Ammon's horn (tissue), 1 donor: ENCODE data around the gene DNAJB8.

Source experiments
- DNase-seq: peaks from one replicate; pipeline ENCODE4 v3.0.0-alpha.2; 2016; ENCODE audit warnings: low spot score

Gene DNAJB8

DNA sequence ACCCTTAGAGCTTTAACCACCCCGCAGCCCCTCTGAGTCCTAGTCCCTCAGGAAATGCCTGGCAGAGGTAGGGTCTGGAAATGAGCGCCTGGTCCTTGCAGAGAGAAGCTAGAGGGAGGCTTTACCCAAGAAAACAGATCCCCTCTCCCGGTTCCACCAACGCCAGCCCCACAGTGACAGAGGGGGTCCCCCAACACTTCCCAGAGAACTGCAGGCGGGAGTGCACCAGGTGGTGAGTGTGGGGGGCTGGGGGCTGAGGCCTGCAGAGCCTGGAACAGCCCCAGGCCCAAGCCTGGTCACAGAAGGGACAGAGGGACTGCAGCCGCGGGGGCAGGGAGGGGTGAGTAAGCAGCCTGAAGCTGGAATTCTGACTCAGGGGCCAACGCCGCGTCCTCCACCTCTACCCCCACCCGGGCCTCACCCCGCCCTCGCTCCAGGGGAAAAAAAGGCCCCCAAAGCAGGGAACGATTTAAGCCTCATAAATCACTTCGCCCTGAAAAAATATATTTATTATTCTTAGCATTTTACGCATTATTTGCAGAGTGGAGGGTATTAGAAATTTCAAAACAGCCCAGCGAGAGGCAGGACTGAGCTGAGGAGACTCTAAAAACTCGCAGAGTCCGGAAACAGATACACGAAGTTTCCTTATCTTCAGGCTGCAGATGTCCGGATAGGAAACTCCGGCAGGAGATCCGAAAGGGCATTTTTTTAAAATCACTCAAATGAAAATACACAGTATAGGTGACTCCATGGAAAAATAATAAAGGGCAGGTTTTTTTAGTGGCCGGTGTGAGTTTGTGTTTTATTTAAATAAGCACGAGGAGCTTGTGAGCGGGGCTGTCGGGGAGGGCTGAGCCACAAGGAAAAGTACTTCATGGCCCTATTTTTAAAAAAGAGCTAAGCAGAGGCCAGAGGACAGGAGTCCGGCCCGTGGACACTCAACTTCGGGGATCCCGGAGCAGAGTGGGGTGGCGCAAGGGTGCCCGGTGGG, 16.3 kb upstream of the DNAJB8 start:
- no peak for DNase-seq

DNA sequence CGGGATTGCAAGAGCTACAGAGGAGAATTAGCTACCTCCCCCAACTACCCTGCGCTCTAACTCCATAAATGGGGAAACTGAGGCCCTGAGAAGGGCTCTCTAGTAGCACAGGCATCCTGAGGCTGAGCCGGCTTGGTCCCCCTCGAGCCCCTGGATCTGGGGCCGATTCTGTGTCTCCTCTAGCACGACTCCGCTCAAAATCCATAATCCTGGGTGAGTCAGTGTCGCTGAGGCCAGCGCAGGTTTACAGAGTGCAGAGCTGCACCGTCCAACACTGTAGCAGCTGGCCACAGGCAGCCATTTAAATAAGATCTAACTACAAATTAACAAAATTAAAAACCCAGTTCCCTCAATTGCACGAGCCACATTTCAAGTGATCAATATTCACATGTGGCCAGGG, 15.5 kb upstream of the DNAJB8 start:
- DNase-seq: no peak

DNA sequence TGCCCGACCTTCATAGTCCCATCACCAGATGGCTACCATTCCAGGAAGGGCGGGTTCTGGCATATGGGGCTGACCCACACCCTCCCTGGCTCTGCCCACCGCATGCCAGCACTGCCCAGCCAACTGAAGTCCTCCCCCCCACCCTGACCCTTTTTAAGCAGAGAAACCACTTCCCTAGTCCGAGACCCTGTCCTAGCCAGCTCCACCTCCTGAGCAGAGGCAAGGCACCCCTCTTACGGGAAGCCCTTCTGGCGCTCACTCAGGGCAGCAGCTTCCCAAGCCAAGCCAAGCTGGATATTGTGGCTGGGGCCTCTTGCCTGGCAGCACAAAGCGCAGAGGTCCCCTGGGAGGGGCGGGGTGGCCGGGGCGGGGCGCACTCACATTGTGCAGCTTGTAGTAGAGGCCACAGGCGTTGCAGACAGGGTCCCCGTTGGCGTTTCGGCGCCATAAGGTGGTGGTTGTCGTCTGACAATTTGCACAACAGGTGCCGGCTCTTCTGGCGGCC, 14.8 kb upstream of the DNAJB8 start:
- DNase-seq: no peak

DNA sequence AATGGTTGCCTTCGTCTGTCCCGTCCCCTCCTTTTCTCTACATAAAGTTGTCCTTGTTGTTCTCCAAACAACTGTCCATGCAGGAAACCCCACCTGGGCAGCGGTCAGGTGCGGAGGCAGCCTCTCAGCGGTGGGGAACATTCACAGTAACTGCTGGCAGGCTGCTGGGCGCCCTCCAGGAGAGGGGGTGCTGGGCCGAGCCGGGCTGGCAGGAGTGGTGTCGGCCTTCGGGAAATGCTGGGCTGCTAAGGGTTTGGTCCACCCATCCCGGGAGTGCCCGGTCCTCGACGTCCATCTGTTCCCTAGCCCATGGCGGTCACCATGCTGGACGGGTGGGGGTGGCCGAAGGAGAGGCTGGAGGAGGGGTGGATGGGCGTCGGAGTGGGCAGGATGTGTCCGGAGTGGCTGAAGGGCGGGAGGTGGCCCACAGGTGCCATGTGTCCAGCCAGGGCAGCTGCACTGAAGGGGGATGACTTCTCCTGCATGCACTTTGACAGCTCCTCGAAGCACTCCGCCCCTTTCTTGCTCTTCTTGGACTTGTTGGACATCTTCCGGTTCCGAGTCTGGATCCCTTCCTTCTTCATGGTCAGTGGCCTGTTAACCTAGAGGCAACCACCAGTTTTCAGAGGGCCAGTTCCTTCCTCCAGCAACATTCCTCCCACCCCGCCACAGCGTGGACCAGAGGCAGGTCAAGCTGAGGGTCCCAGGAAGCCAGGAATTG, 14.2 kb upstream of the DNAJB8 start:
- DNase-seq: no peak

DNA sequence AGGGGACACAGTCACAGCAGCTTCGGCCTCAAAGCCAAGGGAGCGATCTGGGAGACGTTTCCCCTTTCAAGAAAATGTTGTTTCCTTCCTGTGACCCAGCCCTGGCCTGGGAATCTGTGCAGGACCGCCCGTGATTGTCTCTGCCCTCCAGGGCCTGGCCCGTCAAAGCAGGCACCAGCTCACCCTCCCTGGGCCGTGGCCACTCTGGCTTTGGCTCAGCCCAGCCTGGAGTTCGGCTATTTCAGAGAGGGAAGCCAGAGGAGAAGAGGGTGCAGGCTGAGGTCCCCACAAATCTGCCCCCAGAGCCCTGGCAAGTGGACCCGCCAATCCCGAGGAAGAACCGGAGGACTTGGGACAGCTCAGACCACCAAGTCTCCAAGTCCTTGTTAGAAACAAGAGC, 13.6 kb upstream of the DNAJB8 start:
- no peak for DNase-seq

DNA sequence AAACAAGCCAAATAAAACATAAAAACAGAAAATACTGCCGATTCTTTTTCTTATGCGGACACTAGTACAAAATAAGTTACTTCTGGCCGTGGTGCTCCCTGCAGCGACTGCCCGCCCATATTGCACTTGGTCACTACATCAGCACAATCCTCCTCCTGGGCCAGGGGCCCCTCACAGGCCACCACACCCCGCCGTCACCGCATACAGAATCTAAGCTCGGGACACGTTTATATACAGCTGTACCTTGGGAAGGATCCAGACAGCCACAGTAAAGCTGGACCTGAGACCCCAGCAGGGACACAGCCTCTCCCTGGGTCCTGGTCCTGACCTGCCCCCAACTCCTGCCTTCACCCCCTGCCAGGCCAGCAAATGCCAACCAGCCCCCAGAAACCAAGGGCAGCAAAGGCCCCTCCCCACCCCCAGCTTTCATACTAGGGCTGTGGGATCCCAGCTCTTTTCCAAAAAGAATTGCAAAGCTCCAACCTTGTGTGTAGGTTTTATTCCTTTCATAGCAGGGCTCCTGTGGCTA, 12.9 kb upstream of the DNAJB8 start:
- DNase-seq: no peak

DNA sequence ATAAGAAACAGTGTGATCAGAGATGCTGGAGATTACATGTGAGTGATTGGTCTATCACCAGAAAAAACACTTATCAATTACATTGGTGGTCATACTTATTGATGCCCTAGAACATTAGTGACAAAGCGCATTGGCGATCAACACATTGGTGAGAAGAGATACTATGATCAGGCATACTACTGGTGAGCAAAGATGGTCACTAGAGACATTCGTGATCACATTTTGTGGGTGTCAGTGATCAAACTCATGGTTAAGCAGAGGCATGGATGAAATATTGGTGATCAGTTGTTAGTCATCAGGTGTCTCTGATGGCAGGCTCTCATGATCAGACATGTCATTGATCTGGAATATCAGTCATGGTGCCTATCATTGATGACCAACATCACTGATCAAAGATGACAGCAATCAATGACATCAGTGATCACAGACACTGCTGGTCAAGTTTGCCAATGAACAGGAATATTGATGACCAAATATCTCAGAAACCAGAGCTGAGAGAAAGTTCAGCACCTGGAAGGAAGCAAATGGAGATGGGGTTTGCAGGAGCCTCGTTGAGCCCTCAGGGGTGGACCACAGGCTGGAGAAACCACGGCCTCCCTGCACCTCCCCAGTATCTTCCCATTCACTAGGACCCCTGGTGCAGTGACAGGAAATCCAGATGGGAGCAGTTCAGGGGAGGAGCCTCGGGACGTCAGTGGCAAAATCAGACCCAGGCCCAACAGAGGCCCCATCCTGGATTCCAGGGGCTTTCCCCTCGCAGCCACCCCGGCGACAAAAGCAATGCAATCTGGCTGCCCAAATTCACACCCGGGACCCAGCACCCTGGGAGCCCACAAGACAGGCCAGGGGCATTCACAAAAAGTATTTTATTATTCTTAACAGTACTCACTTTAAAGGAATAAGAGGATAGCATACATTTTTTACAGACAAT, 12.2 kb upstream of the DNAJB8 start:
- DNase-seq: no peak

DNA sequence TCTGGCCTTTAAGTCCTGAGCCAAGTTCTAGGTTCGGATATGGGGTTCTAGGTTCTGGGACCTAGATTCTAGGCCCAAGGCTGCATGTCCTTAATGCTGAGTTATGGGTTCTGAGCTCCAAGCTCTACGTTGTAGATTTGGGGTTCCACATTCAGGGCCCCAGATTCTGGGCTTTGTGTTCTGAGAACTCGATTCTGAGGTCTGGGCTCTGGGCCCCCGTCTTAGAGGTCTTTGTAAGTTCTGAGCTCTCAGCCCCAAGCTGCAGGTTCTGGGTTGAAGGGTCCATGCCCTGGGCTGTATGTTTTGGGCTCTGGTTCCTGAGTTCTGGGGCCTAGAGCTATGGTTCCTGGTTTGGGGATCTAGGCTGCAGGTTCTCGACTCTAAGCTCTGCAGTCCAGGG, 10.0 kb upstream of the DNAJB8 start:
- no peak for DNase-seq

DNA sequence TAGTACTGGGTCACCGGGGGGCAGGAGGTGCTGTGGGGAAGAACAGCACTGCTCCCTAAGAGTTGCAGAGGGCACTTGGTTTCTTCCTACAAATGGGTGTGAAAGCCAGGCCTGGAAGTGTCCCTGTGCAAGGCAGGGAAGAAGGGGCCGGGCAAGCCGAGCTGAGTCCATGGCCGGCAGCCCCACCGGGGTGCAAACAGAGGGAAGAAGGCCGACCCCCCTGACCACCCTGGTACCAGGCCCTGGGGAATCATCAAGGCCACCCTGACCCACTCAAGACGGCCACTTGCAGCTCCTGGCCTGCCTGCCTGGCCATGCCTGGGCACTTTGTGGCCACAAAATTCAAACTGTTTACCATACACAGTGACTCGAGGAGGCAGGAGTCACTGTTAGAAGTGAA, 8.7 kb upstream of the DNAJB8 start:
- DNase-seq: no peak

DNA sequence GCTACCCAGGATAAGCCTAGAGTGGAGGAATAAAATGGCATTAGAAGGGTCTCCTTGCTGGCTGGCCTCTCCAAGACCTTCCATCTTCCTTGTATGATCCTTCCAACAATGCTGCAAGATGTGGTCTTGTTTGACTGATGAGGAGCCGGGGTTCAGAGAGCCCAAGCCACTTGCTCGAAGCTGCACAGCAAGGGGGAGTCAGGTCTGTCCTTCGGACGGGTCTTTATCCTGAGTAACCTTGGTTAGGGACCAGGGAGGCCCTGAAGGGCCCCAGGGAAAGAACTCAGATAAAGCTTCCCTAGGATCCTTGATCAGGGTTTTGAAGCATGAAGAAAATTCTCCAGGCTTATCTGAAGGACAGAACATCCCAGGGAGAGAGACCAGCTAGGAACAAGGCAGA, 7.0 kb upstream of the DNAJB8 start:
- DNase-seq: no peak

DNA sequence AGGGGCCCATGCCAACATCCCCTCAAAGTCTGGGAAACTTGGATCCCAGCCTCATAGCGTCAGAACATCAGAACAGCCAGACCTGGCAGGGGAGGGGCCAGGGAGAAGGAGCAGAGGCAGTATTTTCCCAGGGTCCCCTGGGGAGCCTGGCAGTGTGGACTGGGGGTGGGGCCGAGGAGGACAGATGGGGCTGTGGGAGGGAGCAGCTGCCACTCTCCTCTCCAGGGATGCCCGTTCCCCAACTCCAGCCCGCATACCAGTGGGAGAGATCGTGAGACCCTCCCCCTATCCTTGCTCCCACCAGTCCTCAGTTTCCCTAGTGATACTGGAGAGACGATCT, 6.5 kb upstream of the DNAJB8 start:
- no peak for DNase-seq

DNA sequence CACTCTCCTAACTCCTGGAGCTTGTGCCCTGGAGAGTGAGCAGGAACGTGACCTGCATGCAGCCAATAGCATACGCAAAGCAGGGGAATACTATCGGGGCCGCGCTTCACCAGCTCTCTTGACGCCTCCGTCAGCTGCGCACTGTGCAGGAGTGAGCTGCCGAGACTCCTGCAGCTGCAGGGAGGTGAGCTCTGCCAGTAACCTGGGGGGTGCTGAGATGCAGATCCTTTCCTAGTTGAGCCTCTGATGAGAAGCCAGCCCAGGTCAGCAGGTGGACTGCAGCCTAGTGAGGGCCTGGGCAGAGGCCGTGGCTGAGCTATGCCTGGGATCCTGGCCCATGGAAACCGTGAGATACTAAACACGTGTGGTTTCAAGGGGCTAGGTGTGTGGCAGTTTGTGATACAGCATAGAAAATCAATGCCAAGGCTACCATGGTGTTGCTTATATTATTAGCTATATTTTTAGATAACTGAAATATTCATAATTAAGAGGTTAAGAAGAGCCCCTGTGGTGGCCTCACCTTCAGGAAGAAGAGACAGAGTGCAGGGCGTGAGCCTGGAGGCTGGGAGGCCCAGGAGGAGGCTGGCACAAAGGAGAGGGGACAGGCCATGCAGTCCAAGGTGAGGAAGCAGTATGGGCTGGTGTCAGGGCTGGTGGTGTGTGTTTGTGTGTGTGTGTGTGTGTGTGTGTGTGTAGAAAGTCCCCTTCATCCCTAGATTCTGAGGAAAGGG, 5.9 kb upstream of the DNAJB8 start:
- DNase-seq: no peak

DNA sequence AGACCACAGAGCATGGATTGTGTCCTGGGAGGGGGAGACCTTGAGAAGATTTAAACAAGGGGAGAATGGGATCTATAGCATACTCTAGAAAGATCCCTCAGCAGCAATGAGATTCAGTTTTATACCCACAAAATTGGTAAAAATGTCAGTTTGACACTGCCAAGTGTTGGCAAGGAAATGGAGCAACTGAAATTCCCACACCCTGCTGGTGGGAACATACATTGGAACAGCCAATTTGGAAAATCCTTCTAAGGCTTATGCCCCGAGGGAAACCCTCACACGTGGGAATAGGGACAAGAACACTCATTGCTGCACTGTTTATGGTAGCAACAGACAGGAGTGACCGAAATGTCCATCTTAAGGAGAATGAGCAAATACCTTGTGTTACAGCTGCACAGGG, 5.0 kb upstream of the DNAJB8 start:
- no peak for DNase-seq

DNA sequence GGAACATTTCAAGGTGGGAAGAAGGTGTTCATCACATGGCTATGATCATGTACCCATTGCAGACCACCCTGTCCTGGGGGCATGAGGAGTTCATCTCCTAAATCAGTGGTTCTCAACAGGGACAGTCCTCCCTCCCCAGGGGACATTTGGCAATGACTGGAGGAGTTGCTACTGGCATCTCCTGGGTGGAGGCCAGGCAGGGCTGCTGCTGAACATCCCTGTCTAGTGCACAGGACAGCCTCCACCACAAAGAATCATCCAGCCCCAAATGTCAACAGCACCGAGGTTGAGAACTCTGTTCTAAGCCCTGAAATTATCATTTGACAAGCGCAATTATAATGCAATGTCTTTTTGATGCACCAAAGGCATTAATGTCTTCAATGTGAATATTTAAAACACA, 4.4 kb upstream of the DNAJB8 start:
- DNase-seq: no peak

DNA sequence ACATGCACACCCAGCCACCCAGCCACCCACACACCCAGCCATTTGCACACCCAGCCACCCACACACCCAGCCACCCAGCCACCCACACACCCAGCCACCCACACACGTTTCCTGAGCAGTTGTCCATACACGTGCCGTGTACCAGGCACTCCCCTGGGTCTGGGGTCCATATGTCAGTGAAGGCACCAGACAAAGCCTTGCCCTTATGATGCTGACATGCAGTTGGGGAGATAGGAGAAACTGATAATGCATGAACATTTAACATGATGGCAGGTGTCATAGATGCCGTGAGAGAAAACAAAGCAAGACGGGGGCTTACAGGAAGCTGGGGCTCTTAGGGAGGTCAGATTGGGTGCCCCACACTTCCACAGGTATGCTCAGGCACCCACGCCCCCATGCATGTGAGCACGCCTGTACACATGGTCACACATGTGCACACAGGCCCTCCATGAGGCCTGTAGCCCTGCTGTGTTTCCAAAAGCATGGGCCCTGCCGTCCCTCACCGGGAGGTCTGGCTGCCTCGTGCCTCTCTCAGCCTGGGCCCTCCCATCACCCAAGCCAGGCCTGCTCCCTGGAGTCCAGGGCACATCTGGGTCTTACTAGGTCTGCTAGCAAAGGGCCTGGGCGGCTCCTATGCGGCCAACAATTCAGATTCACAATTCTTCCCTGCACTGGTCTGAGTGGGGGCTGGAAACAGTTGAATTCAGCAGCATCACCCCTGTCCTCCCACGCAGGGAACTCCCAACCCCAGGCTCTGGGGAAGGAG, 3.6 kb upstream of the DNAJB8 start:
- DNase-seq: no peak

DNA sequence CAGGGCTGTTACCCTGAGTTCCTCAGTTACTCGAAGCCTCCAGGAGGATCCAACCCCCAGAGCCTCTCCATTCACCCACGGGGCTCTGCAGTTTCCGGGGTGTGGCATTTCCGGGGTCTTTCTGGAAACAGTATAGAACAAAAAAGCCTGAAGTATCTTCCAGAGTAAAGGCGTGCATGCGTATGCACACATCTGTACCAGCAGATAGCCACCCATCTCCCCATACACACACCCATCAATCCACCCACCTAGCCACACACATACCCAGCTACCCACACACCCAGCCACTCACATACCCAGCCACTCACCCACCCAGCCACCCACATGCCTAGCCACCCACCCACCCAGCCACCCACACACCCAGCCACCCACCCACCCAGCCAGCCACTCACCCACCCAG, 2.9 kb upstream of the DNAJB8 start:
- no peak for DNase-seq

DNA sequence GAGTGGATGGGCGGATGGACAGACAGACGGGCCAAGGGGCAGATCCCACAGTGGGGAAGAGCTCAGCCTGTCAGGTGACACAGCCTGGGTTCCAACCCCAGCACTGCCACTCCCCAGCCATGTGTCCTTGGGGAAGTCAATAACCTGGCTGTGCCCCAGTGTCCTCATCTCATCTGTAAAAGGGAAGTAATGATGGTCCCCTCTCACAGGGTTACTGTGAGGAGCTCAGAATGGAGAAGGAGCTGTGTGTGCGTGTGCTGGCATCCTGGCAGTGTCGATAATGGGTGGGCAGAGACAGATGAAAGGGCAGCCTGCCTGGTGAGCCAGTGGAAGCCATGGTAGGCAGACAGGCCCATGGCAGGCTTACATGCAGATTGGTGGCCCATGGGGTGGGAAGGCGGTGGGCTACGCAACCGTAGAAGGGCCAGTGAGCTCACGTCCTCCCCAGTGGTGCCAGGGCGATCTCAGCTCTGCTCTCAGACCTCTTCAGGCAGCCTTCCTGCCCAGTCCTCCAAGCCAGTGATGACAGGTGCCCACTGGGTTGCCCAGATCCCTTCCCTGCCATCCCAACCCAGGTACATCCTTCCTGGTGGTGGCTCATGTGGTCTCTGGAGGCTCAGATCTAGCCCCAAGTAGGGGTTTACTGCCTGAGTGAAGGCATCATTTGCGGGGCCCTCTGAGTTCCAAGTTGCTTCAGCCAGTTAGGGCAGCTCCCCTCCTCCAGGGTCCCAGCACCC, 2.3 kb upstream of the DNAJB8 start:
- DNase-seq: no peak

DNA sequence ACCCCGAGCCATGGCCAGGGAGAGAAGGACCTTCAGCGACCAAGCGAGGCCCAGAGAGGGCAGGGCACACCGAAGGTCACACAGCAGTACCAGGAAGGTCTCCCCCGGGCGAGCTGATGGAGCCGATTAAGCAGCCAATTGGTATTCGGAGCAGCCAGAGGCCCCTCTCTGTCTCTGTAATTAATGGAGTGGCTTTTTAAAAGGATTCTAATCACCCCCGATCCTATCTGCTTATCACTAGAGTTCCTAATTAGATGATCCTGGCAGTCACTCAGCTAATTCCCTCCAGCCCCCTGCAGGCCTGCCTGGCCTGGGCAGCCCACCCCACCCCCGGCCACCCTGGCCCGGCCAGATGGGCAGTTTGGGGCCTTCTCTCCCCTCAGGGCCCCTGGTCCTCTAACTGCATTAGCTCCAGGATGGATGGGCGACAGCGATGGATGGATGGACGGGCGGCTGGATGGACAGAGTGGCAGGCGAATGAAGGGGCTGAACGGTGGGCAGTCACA, 1.6 kb upstream of the DNAJB8 start:
- DNase-seq: no peak

DNA sequence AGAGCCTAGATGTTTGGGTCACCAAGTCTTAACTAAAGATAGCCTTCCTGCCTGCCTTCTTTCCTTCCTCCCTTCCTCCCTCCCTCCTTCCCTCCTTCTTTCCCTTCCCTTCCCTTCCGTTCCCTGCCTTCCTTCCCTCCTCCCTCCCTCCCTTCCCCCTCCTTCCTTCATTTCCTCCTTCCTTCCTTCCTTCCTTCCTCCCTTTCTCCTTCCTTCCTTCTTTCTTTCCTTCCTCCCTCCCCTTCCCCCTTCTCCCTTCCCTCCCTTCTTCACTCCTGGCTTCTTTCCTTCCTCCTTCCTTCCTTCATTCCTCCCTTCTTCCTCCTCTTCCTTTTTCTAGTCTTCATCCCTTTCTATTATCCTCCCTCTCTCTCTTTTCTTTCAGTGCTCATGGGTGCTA, 2.0 kb downstream of the DNAJB8 start:
- DNase-seq: no peak

DNA sequence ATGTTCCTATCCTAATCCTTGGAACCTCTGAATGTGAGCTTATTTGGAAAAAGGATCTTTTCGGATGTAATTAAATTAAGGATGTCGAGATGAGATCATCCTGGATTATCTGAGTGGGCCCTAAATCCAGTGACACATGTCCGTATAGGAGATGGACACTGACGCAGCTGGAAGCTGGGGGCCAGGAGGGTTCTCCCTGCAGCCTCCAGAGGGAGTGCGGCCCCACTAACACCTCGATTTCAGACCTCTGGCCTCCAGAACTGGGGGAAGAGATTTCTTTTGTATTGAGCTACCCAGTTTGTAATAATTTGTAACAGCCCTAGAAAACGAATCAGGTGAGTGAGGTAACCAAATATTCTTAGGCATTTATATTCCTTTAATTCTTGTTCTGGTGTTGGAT, 2.5 kb downstream of the DNAJB8 start:
- no peak for DNase-seq
